IPS DF 6.9 (cell line): ENCODE data around the gene NME2.

Experiments used
- DNase-seq: peaks from one replicate; pipeline ENCODE4 v3.0.0-alpha.2; 2013; ENCODE audit warnings: low read depth, low spot score
- H3K27ac ChIP-seq: one replicate; pipeline ENCODE4 v1.5.1; 2013; ENCODE audit warnings: low read length, control low read depth
- H3K27me3 ChIP-seq: 2 replicates; pipeline ENCODE4 v1.6.1; 2013; ENCODE audit warnings: mild to moderate bottlenecking, low read length; ENCODE audit not compliant: control insufficient read depth, insufficient read depth
- H3K36me3 ChIP-seq: 2 replicates; pipeline ENCODE4 v1.6.1; 2013; ENCODE audit warnings: low read length; ENCODE audit not compliant: control insufficient read depth, insufficient read depth
- H3K4me1 ChIP-seq: 2 replicates; pipeline ENCODE4 v1.6.1; 2013; ENCODE audit warnings: low read length; ENCODE audit not compliant: control insufficient read depth, insufficient read depth
- H3K4me3 ChIP-seq: 2 replicates; pipeline ENCODE4 v1.5.1; 2013; ENCODE audit warnings: mild to moderate bottlenecking, low read length
- H3K9me3 ChIP-seq: 2 replicates; pipeline ENCODE4 v1.6.1; 2013; ENCODE audit warnings: low read length, inconsistent platforms; ENCODE audit not compliant: control insufficient read depth, insufficient read depth
- WGBS: extraction: QIAGEN DNeasy Blood & Tissue Kit; methylation state at CpG from one replicate; pipeline ENCODE4 v1.1.7; 2013; ENCODE audit warnings: mixed read lengths, missing lambda C conversion rate; ENCODE audit not compliant: insufficient read length, insufficient coverage; 5-methylcytosine and 5-hydroxymethylcytosine counted together

Gene NME2

DNA sequence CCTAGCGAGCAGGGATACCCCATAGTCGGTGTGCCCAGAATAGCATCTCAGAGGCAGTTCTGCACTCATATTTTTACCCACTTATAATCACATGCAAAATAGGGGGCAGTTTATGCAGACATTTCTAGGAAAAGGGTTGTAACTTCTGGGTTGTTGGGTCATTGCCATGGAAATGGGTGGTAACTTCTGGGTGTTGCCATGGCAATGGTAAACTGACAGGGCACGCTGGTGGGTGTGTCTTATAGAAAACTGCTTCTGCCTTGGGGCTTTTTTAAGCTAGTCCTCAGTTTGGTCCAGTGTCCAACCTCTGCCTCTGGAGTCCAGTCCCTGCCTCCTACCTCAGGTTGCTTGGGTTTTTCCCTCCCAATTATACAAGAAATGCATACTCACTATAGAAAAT lies 38.1 kb upstream of the NME2 start:
- Histone ChIP-seq H3K27ac (no peak overlapping the region), H3K36me3 (no peaks in the 10 kb centered on the region), H3K9me3 (no peaks in the 10 kb centered on the region), H3K4me3 (no peak overlapping the region), H3K27me3 (no peaks in the 10 kb centered on the region), H3K4me1 (no peaks in the 10 kb centered on the region)
- no CpG with 5 or more reads among the region's 3 CpGs for whole genome bisulfite sequencing
- DNase-seq: no peak

DNA sequence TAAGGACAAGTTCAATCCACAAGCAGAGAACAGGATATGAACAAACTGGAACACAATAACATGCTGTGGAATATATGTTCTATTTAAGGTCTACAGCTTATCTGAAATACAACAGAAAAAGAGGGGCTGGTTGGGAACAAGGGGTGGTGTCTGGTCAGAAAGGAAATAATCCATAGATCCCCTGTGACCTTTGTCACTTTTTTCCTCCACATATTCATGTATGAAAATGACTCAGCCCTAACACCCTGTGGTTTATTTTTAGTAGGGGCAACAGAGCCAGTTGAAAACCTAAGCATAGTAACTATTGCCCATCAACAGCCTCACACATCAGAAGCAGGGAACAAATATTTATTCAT lies 33.3 kb upstream of the NME2 start:
- DNase-seq: no peak
- no peak overlapping the region for H3K27ac ChIP-seq
- no peaks in the 10 kb centered on the region for H3K27me3 ChIP-seq
- no peaks in the 10 kb centered on the region for H3K4me1 ChIP-seq
- no peaks in the 10 kb centered on the region for H3K36me3 ChIP-seq
- H3K9me3 ChIP-seq: no peaks in the 10 kb centered on the region
- H3K4me3 ChIP-seq: no peak overlapping the region

DNA sequence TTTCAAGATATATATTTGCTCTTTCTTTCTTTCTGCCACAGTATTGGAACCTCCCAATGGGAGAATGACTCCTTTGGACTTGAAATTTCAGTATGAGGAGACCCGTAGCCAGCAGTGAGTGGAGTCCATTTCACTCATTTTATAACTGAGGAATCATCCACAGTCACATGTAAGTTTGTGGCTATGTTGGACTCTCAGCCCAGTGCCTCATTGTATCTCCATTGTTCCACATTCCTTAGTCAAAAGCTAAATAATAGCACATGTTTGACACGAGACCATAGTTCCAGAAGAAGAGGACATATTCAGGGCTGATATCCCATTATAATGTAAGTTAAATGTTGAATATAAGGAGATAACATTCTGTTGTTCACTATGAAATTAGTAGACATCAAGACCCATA lies 32.8 kb upstream of the NME2 start:
- H3K4me3 ChIP-seq: no peak overlapping the region
- WGBS: no CpG with 5 or more reads among the region's 2 CpGs
- no peak for DNase-seq

DNA sequence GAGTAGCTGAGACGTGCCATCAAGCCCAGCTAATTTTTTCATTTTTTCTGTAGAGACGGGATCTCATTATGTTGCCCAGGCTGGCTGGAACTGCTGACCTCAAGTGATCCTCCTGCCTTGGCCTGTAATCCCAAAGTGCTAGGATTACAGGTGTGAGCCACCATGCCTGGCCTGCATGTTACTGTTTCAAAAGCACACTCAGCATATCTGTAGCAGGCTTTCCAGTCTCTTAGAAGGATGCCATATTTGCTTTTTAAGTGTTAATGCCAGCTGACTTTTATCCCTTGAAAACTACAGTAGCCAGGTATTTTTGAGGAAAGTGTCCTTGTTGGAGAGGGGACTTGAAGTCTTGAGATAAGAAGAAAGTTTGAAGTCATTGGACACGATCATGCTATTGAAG lies 30.3 kb upstream of the NME2 start:
- no peaks in the 10 kb centered on the region; the same call in 1 of the 2 replicates for H3K9me3 ChIP-seq
- H3K4me1 ChIP-seq: no peaks in the 10 kb centered on the region
- no CpG with 5 or more reads among the region's 3 CpGs for WGBS
- H3K36me3 ChIP-seq: no peaks in the 10 kb centered on the region
- H3K4me3 ChIP-seq: no peak overlapping the region
- no peaks in the 10 kb centered on the region for H3K27me3 ChIP-seq
- DNase-seq: no peak
- no peak overlapping the region for H3K27ac ChIP-seq

More for the DNA sequence above, 32.8 kb upstream of the NME2 start:
- no peaks in the 10 kb centered on the region for H3K9me3 ChIP-seq
- H3K4me1 ChIP-seq: no peaks in the 10 kb centered on the region
- H3K27me3 ChIP-seq: no peaks in the 10 kb centered on the region
- no peak overlapping the region for H3K27ac ChIP-seq
- no peaks in the 10 kb centered on the region for H3K36me3 ChIP-seq

DNA sequence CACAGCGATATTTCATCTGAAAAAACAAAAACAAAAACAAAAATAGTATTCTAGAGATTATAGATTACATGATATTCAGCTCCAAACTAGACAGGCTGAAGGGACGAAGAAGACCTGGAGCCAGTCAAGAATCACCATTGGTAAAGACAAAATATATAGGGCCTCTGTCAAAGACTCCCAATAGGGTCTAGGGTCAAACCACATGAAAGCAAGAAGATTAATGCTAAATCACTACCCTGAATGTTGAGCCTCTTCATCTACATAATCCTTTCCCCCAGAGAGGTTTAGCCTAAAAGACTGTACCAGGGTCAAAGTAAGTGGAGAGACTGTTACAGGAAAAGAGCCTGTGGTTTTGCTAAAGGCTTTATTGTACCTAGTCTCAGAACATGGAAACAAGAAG lies 23.6 kb upstream of the NME2 start:
- no peaks in the 10 kb centered on the region for H3K4me1 ChIP-seq
- no peaks in the 10 kb centered on the region; the same call in 1 of the 2 replicates for H3K9me3 ChIP-seq
- no CpG with 5 or more reads among the region's 2 CpGs for WGBS
- no peak overlapping the region for H3K4me3 ChIP-seq
- no peaks in the 10 kb centered on the region for H3K27me3 ChIP-seq
- H3K27ac ChIP-seq: no peak overlapping the region
- no peaks in the 10 kb centered on the region for H3K36me3 ChIP-seq
- DNase-seq: no peak

DNA sequence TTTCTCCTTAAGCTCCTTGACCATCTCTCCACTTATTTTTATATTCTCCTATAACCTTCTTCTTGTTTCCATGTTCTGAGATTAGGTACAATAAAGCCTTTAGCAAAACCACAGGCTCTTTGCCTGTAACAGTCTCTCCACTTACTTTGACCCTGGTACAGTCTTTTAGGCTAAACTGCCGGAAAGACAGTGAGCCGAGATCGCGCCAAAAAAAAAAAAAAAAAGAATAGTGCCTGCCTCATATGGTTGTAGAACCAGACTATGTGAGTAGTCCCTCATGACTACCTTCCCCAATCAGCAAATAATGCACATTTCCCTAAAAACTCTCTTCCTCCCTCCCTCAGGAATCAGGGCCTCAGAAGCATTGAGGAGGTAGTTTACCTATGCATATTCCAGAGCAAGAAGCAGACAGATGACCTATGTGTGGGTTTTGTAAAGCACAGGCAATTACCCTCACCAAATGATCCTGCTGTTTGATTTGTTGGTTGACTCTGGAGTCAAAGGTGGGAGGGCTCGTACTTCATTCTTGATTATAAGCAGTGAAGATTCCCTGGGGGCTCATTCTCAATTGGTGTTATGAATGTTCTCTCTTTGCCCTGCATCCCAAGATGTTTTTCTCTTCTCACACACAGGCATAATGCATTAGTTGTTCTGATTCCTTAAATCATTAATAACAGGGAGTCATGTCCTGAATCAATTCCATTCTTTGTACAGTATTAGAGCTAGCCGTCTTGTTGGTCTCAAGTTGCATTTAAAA lies 21.8 kb upstream of the NME2 start:
- WGBS: no CpG with 5 or more reads among the region's 6 CpGs
- Histone ChIP-seq H3K4me1 (no peaks in the 10 kb centered on the region), H3K4me3 (no peak overlapping the region), H3K27ac (no peak overlapping the region), H3K27me3 (no peaks in the 10 kb centered on the region), H3K9me3 (no peaks in the 10 kb centered on the region), H3K36me3 (no peaks in the 10 kb centered on the region)
- no peak for DNase-seq

DNA sequence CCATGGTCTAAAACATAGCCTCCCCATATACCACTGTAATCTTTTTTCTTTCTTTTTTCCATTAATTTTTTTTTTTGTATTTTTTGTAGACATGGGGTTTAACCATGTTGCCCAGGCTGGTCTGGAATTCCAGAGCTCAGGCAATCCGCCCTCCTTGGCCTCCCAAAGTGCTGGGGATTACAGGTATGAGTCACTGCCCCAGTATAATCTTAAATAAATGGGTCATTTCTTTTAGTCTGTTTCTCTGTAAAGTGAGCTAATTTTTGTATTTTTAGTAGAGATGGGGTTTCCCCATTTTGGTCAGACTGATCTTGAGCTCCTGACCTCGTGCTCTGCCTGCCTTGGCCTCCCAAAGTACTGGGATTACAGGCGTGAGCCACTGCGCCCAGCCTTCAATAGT lies 18.6 kb upstream of the NME2 start:
- WGBS: no CpG with 5 or more reads among the region's 4 CpGs
- H3K4me1 ChIP-seq: no peaks in the 10 kb centered on the region
- no peak for DNase-seq

DNA sequence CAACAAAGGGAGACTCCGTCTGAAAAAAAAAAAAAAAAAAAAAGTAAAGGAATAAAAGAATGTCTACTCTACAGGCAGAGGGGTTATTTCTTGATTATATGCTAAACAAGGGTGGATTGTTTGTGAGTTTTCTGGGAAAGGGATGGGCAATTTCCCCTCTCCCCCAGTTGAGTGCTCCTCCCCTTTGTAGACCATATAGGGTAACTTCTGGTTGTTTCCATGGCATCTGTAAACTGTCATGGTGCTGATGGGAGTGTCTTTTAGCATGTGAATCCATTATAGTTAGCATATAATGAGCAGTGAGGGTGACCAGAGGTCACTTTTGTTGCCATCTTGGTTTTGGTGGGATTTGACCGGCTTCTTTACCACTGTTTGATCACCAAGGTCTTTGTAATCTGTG lies 17.0 kb upstream of the NME2 start:
- Histone ChIP-seq H3K9me3 (no peaks in the 10 kb centered on the region), H3K27ac (no peak overlapping the region), H3K36me3 (no peaks in the 10 kb centered on the region), H3K4me1 (no peaks in the 10 kb centered on the region), H3K4me3 (no peak overlapping the region), H3K27me3 (no peaks in the 10 kb centered on the region)
- no CpG with 5 or more reads among the region's 2 CpGs for WGBS
- no peak for DNase-seq

More for the DNA sequence above, 18.6 kb upstream of the NME2 start:
- Histone ChIP-seq H3K27me3 (no peaks in the 10 kb centered on the region), H3K36me3 (no peaks in the 10 kb centered on the region), H3K9me3 (no peaks in the 10 kb centered on the region), H3K27ac (no peak overlapping the region), H3K4me3 (no peak overlapping the region)

DNA sequence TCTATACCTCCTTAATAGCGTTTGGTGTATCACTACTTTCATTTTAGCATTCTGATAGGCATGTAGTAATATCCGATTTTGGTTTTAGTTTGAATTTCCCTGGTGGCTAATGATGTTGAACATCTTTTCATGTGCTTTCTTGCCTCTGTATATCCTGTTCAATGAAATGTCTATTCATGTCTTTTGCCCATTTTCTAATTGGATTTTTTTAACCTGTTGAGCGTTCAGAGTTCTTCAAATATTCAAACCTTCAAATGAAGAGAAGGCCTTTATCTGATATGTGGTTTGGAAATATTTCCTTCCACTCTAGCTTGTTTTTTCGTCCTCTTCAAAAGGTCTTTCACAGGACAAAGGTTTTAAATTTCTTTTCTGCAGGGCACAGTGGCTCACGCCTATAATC lies 15.3 kb upstream of the NME2 start:
- no peak overlapping the region for H3K27ac ChIP-seq
- no peaks in the 10 kb centered on the region for H3K36me3 ChIP-seq
- H3K4me3 ChIP-seq: no peak overlapping the region
- no CpG with 5 or more reads among the region's 5 CpGs for WGBS
- H3K4me1 ChIP-seq: no peaks in the 10 kb centered on the region
- no peak for DNase-seq
- H3K9me3 ChIP-seq: no peaks in the 10 kb centered on the region
- H3K27me3 ChIP-seq: no peaks in the 10 kb centered on the region

DNA sequence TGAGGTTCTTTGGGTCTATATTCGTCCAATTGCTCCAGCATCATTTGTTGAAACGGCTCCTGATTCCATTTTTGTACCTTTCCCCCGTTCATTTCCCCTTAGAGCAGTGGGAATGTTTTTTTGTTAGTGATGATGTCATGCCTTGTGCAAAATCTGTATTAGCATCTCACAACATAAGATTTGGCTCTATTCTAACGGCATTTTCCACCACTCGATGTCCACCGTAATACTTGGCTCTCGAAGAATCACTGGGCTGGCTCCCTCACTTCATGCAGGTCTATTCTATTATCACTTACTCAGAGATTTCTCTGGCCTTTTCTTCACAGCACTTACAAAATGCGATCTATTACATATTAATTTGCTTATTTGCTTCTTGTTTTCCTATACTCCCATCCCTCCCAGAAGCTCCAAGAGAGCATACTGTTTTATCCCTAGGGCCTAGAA lies 13.4 kb upstream of the NME2 start:
- no peaks in the 10 kb centered on the region for H3K9me3 ChIP-seq
- DNase-seq: no peak
- H3K4me1 ChIP-seq: no peaks in the 10 kb centered on the region
- no peaks in the 10 kb centered on the region for H3K36me3 ChIP-seq
- WGBS: no CpG with 5 or more reads among the region's 8 CpGs
- H3K27me3 ChIP-seq: no peaks in the 10 kb centered on the region
- H3K4me3 ChIP-seq: peak overlapping the region; percentile 17; the same call in 1 of the 2 replicates
- no peak overlapping the region for H3K27ac ChIP-seq
